SU-DHL-6 (cell line): ENCODE results near the gene UNC5C.

Experiments
- H2AFZ ChIP-seq: fragments of 200-600 bp; sonication (generic); 2 replicates; pipeline ENCODE4 v1.6.1; 2014; ENCODE audit warnings: low read depth, mild to moderate bottlenecking, moderate library complexity, mixed read lengths, antibody characterized with exemption, low read length; ENCODE audit not compliant: severe bottlenecking
- H3F3A ChIP-seq: fragments of 200-600 bp; shearing (Covaris generic); 2 replicates; pipeline ENCODE4 v1.6.0; 2016; ENCODE audit warnings: antibody characterized with exemption, mild to moderate bottlenecking; ENCODE audit not compliant: insufficient read depth
- H3K27ac ChIP-seq: fragments of 200-600 bp; sonication (generic); 2 replicates; pipeline ENCODE4 v1.5.1; 2016; ENCODE audit warnings: low read depth, mild to moderate bottlenecking, low read length, moderate library complexity, mixed read lengths
- H3K27me3 ChIP-seq: fragments of 200-600 bp; sonication (generic), shearing (Covaris generic); 2 replicates; pipeline ENCODE4 v1.6.0; 2014; ENCODE audit warnings: mild to moderate bottlenecking, low read length
- H3K36me3 ChIP-seq: fragments of 200-600 bp; sonication (generic); 2 replicates; pipeline ENCODE4 v1.6.1; 2014; ENCODE audit warnings: mild to moderate bottlenecking, low read length, mixed read lengths
- H3K4me2 ChIP-seq: fragments of 300-600, 200-600 bp; shearing (Covaris generic), sonication (generic); 2 replicates; pipeline ENCODE4 v1.6.0; 2014; ENCODE audit warnings: low read length, low read depth, mild to moderate bottlenecking; ENCODE audit not compliant: poor library complexity, severe bottlenecking
- H3K4me3 ChIP-seq: fragments of 200-600 bp; sonication (generic); 2 replicates; pipeline ENCODE4 v1.5.1; 2014; ENCODE audit warnings: antibody characterized with exemption, low read length, mild to moderate bottlenecking, mixed read lengths; ENCODE audit not compliant: insufficient read depth, poor library complexity, severe bottlenecking
- H3K79me2 ChIP-seq: fragments of 200-600 bp; sonication (generic); 2 replicates; pipeline ENCODE4 v1.6.1; 2014; ENCODE audit warnings: mild to moderate bottlenecking, low read length, moderate library complexity; ENCODE audit not compliant: insufficient read depth
- H3K9ac ChIP-seq: fragments of 200-600 bp; sonication (generic); 2 replicates; pipeline ENCODE4 v1.7.0; 2014; ENCODE audit warnings: mild to moderate bottlenecking, low read length
- H3K9me2 ChIP-seq: fragments of 200-600 bp; sonication (generic); replicated peaks from 2 replicates; pipeline ENCODE4 v1.6.1; 2014; ENCODE audit warnings: low read length; ENCODE audit not compliant: insufficient read depth
- H3K9me3 ChIP-seq: fragments of 200-600 bp; sonication (generic); 2 replicates; pipeline ENCODE4 v1.6.1; 2014; ENCODE audit warnings: low read length, mixed read lengths; ENCODE audit not compliant: insufficient read depth
- H4K20me1 ChIP-seq: fragments of 200-600 bp; sonication (generic); 2 replicates; pipeline ENCODE4 v1.6.1; 2014; ENCODE audit warnings: low read depth, mild to moderate bottlenecking, antibody characterized with exemption, low read length, moderate library complexity, mixed read lengths
- CTCF ChIP-seq: fragments of 200-600 bp; sonication (generic); IDR thresholded peaks from one replicate; pipeline ENCODE4 v1.5.1; 2017; ENCODE audit warnings: antibody characterized with exemption, mild to moderate bottlenecking, low read length, moderate library complexity; ENCODE audit not compliant: insufficient read depth, poor library complexity, severe bottlenecking
- EZH2phosphoT487 ChIP-seq: fragments of 200-600 bp; sonication (generic), shearing (Covaris generic); conservative IDR thresholded peaks from 2 replicates; pipeline ENCODE4 v1.6.1; 2018; ENCODE audit warnings: mild to moderate bottlenecking, antibody characterized with exemption, low read length, moderate library complexity, mixed read lengths

Gene UNC5C

DNA sequence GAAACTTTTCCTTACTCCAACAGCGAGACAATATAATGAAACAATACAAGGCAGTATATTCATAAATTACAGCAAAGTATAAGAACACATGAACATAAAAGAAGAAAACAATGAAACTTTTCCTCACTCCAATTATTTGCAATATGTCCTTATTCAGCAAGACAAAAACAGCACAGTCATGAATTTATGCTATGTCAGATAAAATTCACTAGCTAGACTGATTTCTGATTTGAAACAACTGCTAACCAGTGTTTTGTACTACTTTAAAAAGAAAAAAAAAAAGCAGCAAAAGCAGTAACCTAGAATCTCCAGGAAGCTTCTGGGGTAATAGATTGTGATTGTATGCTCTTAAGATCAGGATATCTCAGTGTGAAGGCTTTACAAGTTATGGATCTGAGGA is 45.2 kb upstream of the UNC5C start:
- no peaks in the 10 kb centered on the region for H3K27me3 ChIP-seq
- H2AFZ ChIP-seq, result no peak overlapping the region
- no peaks in the 10 kb centered on the region for H4K20me1 ChIP-seq
- H3K4me3 ChIP-seq, result no peak overlapping the region
- no peaks in the 10 kb centered on the region for H3K79me2 ChIP-seq
- no peaks in the 10 kb centered on the region for H3K9me2 ChIP-seq
- no peak overlapping the region for H3K27ac ChIP-seq
- TF ChIP-seq EZH2phosphoT487 (no peak), CTCF (no peak)
- H3F3A ChIP-seq, result no peaks in the 10 kb centered on the region
- no peak overlapping the region for H3K4me2 ChIP-seq
- H3K9me3 ChIP-seq, result no peaks in the 10 kb centered on the region
- no peaks in the 10 kb centered on the region for H3K36me3 ChIP-seq
- no peak overlapping the region for H3K9ac ChIP-seq

GRCh38 chr4:95591278-95591677 is 42.5 kb upstream of the UNC5C start:
- Histone ChIP-seq H3K9me3 (no peaks in the 10 kb centered on the region), H3K27ac (no peak overlapping the region), H4K20me1 (no peaks in the 10 kb centered on the region), H3K36me3 (no peaks in the 10 kb centered on the region), H3K27me3 (no peaks in the 10 kb centered on the region), H3F3A (no peaks in the 10 kb centered on the region), H3K9me2 (no peaks in the 10 kb centered on the region), H3K79me2 (no peaks in the 10 kb centered on the region), H3K4me2 (no peak overlapping the region), H3K4me3 (no peak overlapping the region), H2AFZ (no peak overlapping the region), H3K9ac (no peak overlapping the region)
- TF ChIP-seq EZH2phosphoT487 (no peak), CTCF (no peak)

- no peak overlapping the region for H2AFZ ChIP-seq
- H3K79me2 ChIP-seq, result no peaks in the 10 kb centered on the region
- no peaks in the 10 kb centered on the region for H3F3A ChIP-seq
- no peaks in the 10 kb centered on the region for H3K36me3 ChIP-seq
- no peak overlapping the region for H3K4me2 ChIP-seq
- H3K4me3 ChIP-seq, result no peak overlapping the region
- H4K20me1 ChIP-seq, result no peaks in the 10 kb centered on the region
- TF ChIP-seq CTCF (no peak), EZH2phosphoT487 (no peak)
- no peak overlapping the region for H3K9ac ChIP-seq
- no peak overlapping the region for H3K27ac ChIP-seq
- no peaks in the 10 kb centered on the region for H3K9me3 ChIP-seq
- H3K27me3 ChIP-seq, result no peaks in the 10 kb centered on the region
- H3K9me2 ChIP-seq, result no peaks in the 10 kb centered on the region
Observed at GRCh38 chr4:95590615-95591014, 41.8 kb upstream of the UNC5C start.
